GM12875 (cell line): ENCODE results near the gene HOXD9.

Experiments
- H3K4me3 ChIP-seq: one replicate; pipeline ENCODE4 v1.5.1; 2011; ENCODE audit warnings: low read depth, low read length, control low read depth
- CTCF ChIP-seq: IDR thresholded peaks from 2 replicates; pipeline ENCODE4 v1.5.1; 2011; ENCODE audit warnings: low read depth, mild to moderate bottlenecking, control low read depth, inconsistent platforms, low read length, moderate library complexity, borderline replicate concordance; ENCODE audit not compliant: insufficient read depth

HOXD9 gene

GRCh38 chr2:176114930-176115625 lies 7.4 kb upstream of the HOXD9 start:
- no peak overlapping the region for H3K4me3 ChIP-seq
- TF ChIP-seq CTCF = no peak

DNA sequence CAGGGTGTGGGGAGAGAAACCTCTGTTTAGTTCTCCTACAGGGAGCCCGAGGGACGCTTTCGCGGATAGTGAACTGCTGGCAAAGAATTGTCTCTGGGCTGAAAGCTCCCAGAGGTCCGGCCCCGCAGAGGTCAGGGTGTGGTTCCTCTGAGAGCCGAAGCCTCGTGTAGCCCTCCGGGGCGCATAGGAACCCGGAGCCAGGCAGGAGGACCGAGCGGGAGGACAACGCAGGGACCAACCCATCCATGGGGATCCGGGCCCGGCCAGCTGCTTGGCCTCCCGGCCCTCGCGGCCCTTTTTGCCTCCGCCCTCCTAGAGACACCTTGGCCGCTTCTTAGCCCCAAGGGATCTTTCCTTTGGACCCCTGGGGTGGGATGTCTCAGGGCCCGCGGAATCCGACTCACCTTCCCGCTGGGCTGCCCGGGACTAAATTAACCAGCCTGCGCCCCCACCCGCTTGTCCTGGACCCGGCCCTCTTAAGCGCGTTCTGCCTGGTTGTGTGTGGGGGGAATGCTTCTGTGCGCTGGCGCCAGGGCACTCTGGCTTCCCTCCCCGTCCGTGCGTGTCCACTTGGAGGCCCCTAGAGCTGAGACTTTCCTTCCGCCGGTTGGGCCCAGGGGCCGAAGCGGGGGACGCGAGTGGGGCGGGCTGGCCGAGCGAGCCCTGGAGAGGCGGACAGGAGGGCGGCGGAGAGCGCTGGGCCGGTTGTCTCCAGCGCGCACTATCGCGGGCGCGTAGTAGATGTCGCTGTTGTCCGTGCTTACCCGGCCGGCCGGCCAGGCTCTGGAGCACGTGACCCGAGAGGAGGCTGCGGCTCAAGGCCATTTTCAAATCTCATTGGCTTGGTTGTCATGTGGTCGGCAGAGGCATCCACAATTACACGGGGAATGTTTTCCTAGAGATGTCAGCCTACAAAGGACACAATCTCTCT lies 6.4 kb upstream of the HOXD9 start, which contains the start of gene HOXD10:
Gene HOXD10 (plus strand): TSS at position 896 of the 931 bp plus-strand sequence. CDS start 56 bp downstream, outside the sequence.
- H3K4me3 ChIP-seq = no peak within 1 kb of the TSS
- no peak for TF ChIP-seq CTCF

- no peak overlapping the region for H3K4me3 ChIP-seq
- TF ChIP-seq CTCF = no peak
Measured at GRCh38 chr2:176117162-176117822, 5.2 kb upstream of the HOXD9 start.

DNA sequence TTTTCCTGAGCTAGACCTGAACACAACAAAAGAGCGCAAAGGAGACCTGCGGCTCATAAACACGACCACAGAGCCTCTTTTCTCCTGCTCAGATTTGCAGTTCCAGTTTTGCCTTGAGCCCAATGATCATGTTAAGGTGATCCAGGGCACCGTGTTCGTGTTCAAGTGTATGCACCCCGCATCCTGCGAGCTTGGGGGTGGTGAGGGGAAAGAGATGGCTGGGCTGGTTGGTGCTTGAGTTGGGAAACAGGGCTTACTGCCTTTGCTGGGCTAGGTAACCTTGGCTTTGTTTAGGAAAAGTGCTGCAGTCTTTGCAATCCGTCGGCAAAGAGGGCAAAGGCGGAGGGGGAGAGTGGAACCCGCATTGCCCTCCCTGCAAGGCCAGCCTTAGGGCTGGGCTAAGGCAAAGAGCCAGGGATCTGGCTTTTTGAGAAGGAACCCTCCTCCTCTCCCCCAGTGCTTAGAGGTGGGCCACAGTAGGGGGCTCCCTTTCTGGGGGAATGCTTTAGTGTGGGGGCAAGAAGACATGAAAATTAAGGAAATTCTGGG lies 4.6 kb upstream of the HOXD9 start:
- no peak for TF ChIP-seq CTCF
- H3K4me3 ChIP-seq = no peak overlapping the region

DNA sequence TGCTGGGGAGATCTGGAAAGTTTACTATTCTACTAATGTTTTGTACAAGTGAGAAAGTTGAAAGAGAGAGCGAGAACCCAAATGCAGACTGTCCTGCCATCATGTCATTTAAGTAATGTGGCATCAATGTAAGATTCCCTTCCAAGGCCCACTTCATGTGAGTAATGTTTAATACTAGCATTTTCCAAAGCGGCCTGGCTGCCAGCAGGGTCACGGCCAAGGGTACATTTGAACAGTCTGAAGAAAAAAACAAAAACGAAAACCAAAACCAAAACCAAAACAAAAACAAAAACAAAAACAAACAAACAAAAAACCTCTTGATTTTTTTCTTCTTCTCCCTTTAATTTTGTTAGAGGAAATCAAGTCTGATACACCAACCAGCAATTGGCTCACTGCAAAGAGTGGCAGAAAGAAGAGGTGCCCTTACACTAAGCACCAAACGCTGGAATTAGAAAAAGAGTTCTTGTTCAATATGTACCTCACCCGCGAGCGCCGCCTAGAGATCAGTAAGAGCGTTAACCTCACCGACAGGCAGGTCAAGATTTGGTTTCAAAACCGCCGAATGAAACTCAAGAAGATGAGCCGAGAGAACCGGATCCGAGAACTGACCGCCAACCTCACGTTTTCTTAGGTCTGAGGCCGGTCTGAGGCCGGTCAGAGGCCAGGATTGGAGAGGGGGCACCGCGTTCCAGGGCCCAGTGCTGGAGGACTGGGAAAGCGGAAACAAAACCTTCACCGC lies 3.7 kb upstream of the HOXD9 start:
- peak; percentile 64; the same call in 1 of the 2 replicates for TF ChIP-seq CTCF
- no peak overlapping the region for H3K4me3 ChIP-seq
